ENCODE measurements around the gene COLEC12. TPM values are rescaled to one million over a fixed set of nuclear protein-coding genes. Genes with fewer than 3 reads are reported as not detected.

The COLEC12 gene
- total RNA-seq, 5 donors from 2014 or later (not counting 1 experiment from before 2014, with no cell fraction given): 0.07 to 0.32 TPM; not detected in 3

Other genes with a start within 250 kb of the COLEC12 start
- gene THOC1, start 232.7 kb downstream of the COLEC12 start, total RNA-seq: 10 to 100 TPM; 50.7 to 88.5 (median 53.7) TPM
- not detected for gene CETN1, start 79.7 kb upstream of the COLEC12 start, total RNA-seq
- under 1 TPM in 1 of 5 donors, not detected in 4; 0.32 TPM for gene CLUL1, start 96.3 kb upstream of the COLEC12 start, total RNA-seq
- gene TYMS, start 157.0 kb upstream of the COLEC12 start, total RNA-seq: 1 to 10 TPM; 1.8 to 9.7 (median 3.3) TPM
- gene ENOSF1, start 211.9 kb upstream of the COLEC12 start, total RNA-seq: 10 to 100 TPM; 70.8 to 97.6 (median 75.8) TPM